K562 (cell line): Measurements from ENCODE around the gene RARRES2. TPM values are rescaled to one million over a fixed set of nuclear protein-coding genes. Genes with fewer than 3 reads are reported as not detected.

ENCODE experiments used
- CAMTA2 ChIP-seq: fragments of 250-450 bp; sonication (Bioruptor Pico); conservative IDR thresholded peaks from 2 replicates; pipeline ENCODE4 v1.5.1; 2022
- GATA2 ChIP-seq: sonication (generic); formaldehyde crosslinking; IDR thresholded peaks from 2 replicates; pipeline ENCODE4 v1.4.0; 2020; ENCODE audit warnings: mild to moderate bottlenecking, missing genetic modification reagents
- HMGN3 ChIP-seq: IDR thresholded peaks from 2 replicates; pipeline ENCODE4 v1.6.1; 2011; ENCODE audit warnings: borderline replicate concordance, low read depth, mild to moderate bottlenecking, mixed read lengths, low read length; ENCODE audit not compliant: insufficient read length; ENCODE audit errors: extremely low read depth
- MAZ ChIP-seq, 2 experiments: fragments of 450-650 bp in 1 of 2; sonication (generic) in 1 of 2; formaldehyde crosslinking; IDR thresholded peaks in 1 of 2; conservative IDR thresholded peaks in 1 of 2; 2 replicates each; pipeline versions ENCODE4 v1.4.0 to v1.5.0; 2020; ENCODE audit warnings: mild to moderate bottlenecking in 1 of 2, missing genetic modification reagents in 1 of 2
- NBN ChIP-seq: fragments of 450-650 bp; IDR thresholded peaks from 2 replicates; pipeline ENCODE4 v1.6.1; 2016; ENCODE audit warnings: low read depth, mild to moderate bottlenecking
- NR3C1 ChIP-seq: sonication (generic); formaldehyde crosslinking; IDR thresholded peaks from 2 replicates; pipeline ENCODE4 v1.8.1; 2022; ENCODE audit warnings: missing genetic modification reagents
- ZNF830 ChIP-seq: fragments of 250-450 bp; sonication (Bioruptor Pico); IDR thresholded peaks from 2 replicates; pipeline ENCODE4 v1.5.0; 2021; ENCODE audit warnings: mild to moderate bottlenecking
- polyA plus RNA-seq, 8 experiments: library from polyadenylated mRNA; depleted of rRNA in 4 of 8; stranded (reverse) in 5 of 8; unstranded in 3 of 8; fragments of >200 nt; fragmentation: Nextera tagmentation in 2 of 8; fragmentation: Illumina TruSeq in 1 of 8; extraction: Ambion mirVana in 2 of 8; extraction: Trizol in 1 of 8; gene quantifications; 2 replicates each; pipeline versions ENCODE4 v1.2.1 to v1.2.3, GENCODE V29; 2011 to 2014; ENCODE audit warnings: inconsistent platforms in 1 of 8, missing spikeins in 1 of 8
- total RNA-seq, 7 experiments: library from RNA; depleted of rRNA in 6 of 7; stranded (reverse); fragments of >200 nt in 6 of 7; fragmentation: Illumina TruSeq in 2 of 7; extraction: Trizol in 2 of 7; gene quantifications; 2 replicates each; pipeline versions ENCODE4 v1.2.1 to v1.2.3, GENCODE V29; 2011 to 2021; ENCODE audit warnings: low replicate concordance in 1 of 7
- TF ChIP-seq, protein P1 (sequence below): fragments of 250-450 bp; sonication (Bioruptor Pico); IDR thresholded peaks from 2 replicates; pipeline ENCODE4 v1.8.0; 2021; ENCODE audit warnings: moderate library complexity, mild to moderate bottlenecking, inconsistent platforms
- TF ChIP-seq, protein P2 (sequence below): sonication (generic); formaldehyde crosslinking; IDR thresholded peaks from 2 replicates; pipeline ENCODE4 v1.4.0; 2020; ENCODE audit warnings: mild to moderate bottlenecking, missing genetic modification reagents
- TF ChIP-seq, protein P3 (sequence below): IDR thresholded peaks from 3 replicates; pipeline ENCODE4 v1.6.1; 2011; ENCODE audit warnings: borderline replicate concordance, mild to moderate bottlenecking, moderate library complexity; ENCODE audit not compliant: insufficient read length; ENCODE audit errors: extremely low read depth
- TF ChIP-seq, protein P4 (sequence below): fragments of 450-650 bp; formaldehyde crosslinking; IDR thresholded peaks from 2 replicates; pipeline ENCODE4 v1.4.0; 2022; ENCODE audit warnings: missing genetic modification characterization
- TF ChIP-seq, protein P5 (sequence below): sonication (generic); formaldehyde crosslinking; IDR thresholded peaks from 2 replicates; pipeline ENCODE4 v1.9.0; 2022; ENCODE audit warnings: mild to moderate bottlenecking, missing genetic modification reagents

The RARRES2 gene
- total and polyA plus RNA-seq, 9 of the 15 experiments (the other 6 are each of a cell fraction or from before 2014, with no cell fraction given), result 0.11 to 1.7 (median 0.23) TPM; not detected in 6

DNA sequence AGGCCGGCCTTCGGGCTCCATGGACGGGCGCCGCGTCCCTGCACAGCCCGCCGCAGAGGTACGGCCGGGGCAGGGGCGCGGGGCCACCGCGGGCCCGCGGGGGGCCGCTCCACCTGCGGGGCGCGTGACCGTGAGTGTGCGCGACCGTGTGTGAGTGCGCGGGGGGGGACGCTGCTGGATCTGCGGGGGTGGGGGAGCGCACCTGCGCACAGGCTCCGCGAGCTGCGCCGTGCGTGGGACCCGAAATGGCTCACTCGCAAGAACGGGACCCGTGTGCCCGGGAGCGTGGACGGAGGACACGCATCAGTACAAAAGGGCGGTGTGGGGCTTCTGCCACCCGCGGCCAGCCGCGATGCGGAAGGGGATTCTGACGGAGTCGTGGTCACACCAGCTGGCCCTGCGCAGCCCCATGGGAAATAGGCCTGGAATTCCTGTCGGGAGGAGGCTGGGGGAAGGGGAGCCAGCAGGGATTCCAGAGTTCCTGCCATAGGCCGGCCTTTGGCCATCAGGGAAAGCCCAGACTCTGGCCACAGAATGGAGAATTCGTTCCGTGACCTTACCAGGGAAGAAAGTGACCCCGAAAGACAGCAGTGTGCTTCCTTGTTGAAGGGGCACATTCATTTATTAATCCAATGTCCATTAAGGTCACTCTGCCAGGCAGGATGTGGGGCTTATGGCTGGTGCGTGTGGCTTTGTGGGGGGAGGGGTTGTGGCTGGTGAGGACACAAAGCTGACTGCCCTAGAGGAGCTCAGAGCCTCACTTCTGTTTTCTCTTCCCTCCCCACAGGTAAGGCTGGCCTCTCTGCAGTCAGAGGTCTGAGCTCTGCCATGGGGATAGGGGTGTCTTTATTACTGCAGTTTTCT is 27.7 kb upstream of the RARRES2 start (continued):
- TF ChIP-seq HMGN3 (peak; percentile 74), ZNF830 (CRISPR knock-in tag) (peak; percentile 21; the same call in 1 of the 2 replicates), NR3C1 (CRISPR knock-in tag) (peak; percentile 9; the same call in 1 of the 2 replicates), GATA2 (CRISPR knock-in tag) (no peak), MAZ (CRISPR knock-in tag; conservative IDR thresholded peaks at IDR 0.05 in 1 of 2, IDR thresholded peaks at IDR 0.05 in 1 of 2) (peak; percentile 13 to 84; a peak in 2 of 4 replicates), NBN (0 out of 2 replicates have a peak, but pooled peaks have one; percentile 80), CAMTA2 (CRISPR knock-in tag) (peak; percentile 57; the same call in 1 of the 2 replicates)
- TF ChIP-seq, protein P1, sequence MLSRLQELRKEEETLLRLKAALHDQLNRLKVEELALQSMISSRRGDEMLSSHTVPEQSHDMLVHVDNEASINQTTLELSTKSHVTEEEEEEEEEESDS (CRISPR knock-in tag), result no peak
- TF ChIP-seq, protein P2, sequence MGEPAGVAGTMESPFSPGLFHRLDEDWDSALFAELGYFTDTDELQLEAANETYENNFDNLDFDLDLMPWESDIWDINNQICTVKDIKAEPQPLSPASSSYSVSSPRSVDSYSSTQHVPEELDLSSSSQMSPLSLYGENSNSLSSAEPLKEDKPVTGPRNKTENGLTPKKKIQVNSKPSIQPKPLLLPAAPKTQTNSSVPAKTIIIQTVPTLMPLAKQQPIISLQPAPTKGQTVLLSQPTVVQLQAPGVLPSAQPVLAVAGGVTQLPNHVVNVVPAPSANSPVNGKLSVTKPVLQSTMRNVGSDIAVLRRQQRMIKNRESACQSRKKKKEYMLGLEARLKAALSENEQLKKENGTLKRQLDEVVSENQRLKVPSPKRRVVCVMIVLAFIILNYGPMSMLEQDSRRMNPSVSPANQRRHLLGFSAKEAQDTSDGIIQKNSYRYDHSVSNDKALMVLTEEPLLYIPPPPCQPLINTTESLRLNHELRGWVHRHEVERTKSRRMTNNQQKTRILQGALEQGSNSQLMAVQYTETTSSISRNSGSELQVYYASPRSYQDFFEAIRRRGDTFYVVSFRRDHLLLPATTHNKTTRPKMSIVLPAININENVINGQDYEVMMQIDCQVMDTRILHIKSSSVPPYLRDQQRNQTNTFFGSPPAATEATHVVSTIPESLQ (CRISPR knock-in tag), result 0 out of 2 replicates have a peak, but pooled peaks have one; percentile 10
- TF ChIP-seq, protein P3, sequence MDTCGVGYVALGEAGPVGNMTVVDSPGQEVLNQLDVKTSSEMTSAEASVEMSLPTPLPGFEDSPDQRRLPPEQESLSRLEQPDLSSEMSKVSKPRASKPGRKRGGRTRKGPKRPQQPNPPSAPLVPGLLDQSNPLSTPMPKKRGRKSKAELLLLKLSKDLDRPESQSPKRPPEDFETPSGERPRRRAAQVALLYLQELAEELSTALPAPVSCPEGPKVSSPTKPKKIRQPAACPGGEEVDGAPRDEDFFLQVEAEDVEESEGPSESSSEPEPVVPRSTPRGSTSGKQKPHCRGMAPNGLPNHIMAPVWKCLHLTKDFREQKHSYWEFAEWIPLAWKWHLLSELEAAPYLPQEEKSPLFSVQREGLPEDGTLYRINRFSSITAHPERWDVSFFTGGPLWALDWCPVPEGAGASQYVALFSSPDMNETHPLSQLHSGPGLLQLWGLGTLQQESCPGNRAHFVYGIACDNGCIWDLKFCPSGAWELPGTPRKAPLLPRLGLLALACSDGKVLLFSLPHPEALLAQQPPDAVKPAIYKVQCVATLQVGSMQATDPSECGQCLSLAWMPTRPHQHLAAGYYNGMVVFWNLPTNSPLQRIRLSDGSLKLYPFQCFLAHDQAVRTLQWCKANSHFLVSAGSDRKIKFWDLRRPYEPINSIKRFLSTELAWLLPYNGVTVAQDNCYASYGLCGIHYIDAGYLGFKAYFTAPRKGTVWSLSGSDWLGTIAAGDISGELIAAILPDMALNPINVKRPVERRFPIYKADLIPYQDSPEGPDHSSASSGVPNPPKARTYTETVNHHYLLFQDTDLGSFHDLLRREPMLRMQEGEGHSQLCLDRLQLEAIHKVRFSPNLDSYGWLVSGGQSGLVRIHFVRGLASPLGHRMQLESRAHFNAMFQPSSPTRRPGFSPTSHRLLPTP, result no peak
- TF ChIP-seq, protein P4, sequence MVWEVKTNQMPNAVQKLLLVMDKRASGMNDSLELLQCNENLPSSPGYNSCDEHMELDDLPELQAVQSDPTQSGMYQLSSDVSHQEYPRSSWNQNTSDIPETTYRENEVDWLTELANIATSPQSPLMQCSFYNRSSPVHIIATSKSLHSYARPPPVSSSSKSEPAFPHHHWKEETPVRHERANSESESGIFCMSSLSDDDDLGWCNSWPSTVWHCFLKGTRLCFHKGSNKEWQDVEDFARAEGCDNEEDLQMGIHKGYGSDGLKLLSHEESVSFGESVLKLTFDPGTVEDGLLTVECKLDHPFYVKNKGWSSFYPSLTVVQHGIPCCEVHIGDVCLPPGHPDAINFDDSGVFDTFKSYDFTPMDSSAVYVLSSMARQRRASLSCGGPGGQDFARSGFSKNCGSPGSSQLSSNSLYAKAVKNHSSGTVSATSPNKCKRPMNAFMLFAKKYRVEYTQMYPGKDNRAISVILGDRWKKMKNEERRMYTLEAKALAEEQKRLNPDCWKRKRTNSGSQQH (CRISPR knock-in tag), result no peak
- TF ChIP-seq, protein P5, sequence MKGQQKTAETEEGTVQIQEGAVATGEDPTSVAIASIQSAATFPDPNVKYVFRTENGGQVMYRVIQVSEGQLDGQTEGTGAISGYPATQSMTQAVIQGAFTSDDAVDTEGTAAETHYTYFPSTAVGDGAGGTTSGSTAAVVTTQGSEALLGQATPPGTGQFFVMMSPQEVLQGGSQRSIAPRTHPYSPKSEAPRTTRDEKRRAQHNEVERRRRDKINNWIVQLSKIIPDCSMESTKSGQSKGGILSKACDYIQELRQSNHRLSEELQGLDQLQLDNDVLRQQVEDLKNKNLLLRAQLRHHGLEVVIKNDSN (CRISPR knock-in tag), result no peak
